HL-60 (cell line): ENCODE measurements around the gene STAB2.

Source experiments
- GABPA ChIP-seq: IDR thresholded peaks from 2 replicates; pipeline ENCODE4 v1.6.1; 2012; ENCODE audit warnings: low read depth
- POLR2AphosphoS5 ChIP-seq: IDR thresholded peaks from 2 replicates; pipeline ENCODE4 v1.6.1; 2012; ENCODE audit warnings: low read depth
- SPI1 ChIP-seq: IDR thresholded peaks from 2 replicates; pipeline ENCODE4 v1.6.1; 2012; ENCODE audit warnings: low read depth, mild to moderate bottlenecking, borderline replicate concordance
- TF ChIP-seq, protein P1 (sequence below): IDR thresholded peaks from one replicate; pipeline ENCODE4 v1.5.1; 2011; ENCODE audit warnings: low read length, control low read depth, inconsistent platforms; ENCODE audit not compliant: insufficient read depth
- TF ChIP-seq, protein P2 (sequence below): IDR thresholded peaks from 2 replicates; pipeline ENCODE4 v1.6.1; 2012; ENCODE audit warnings: low read depth; ENCODE audit not compliant: insufficient replicate concordance

DNA sequence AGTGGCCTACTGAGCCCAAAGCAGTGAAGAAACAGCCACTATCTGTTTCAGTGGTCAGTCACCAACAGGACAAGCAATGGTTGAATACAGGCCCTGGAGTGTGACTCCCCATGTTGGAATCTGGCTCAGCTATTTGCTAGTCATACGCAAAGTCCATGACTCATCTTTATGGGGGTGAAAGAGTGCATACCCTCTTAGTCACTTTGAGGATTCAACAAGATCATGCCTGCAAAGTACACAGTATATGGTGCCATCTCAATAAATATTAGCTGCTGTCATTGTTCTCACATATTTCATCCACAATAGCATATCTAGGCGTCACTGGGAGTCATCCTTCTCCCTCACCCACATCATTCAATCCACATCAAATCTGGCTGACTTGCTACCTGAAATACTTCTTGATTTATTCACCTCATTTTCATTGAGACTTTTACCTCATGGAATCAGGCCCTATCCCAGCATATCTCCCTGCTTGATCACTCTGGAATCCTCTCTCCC, 26.4 kb upstream of the STAB2 start:
- TF ChIP-seq POLR2AphosphoS5 (no peak), GABPA (no peak), SPI1 (no peak)
- TF ChIP-seq, protein P1, sequence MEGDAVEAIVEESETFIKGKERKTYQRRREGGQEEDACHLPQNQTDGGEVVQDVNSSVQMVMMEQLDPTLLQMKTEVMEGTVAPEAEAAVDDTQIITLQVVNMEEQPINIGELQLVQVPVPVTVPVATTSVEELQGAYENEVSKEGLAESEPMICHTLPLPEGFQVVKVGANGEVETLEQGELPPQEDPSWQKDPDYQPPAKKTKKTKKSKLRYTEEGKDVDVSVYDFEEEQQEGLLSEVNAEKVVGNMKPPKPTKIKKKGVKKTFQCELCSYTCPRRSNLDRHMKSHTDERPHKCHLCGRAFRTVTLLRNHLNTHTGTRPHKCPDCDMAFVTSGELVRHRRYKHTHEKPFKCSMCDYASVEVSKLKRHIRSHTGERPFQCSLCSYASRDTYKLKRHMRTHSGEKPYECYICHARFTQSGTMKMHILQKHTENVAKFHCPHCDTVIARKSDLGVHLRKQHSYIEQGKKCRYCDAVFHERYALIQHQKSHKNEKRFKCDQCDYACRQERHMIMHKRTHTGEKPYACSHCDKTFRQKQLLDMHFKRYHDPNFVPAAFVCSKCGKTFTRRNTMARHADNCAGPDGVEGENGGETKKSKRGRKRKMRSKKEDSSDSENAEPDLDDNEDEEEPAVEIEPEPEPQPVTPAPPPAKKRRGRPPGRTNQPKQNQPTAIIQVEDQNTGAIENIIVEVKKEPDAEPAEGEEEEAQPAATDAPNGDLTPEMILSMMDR, result no peak
- TF ChIP-seq, protein P2, sequence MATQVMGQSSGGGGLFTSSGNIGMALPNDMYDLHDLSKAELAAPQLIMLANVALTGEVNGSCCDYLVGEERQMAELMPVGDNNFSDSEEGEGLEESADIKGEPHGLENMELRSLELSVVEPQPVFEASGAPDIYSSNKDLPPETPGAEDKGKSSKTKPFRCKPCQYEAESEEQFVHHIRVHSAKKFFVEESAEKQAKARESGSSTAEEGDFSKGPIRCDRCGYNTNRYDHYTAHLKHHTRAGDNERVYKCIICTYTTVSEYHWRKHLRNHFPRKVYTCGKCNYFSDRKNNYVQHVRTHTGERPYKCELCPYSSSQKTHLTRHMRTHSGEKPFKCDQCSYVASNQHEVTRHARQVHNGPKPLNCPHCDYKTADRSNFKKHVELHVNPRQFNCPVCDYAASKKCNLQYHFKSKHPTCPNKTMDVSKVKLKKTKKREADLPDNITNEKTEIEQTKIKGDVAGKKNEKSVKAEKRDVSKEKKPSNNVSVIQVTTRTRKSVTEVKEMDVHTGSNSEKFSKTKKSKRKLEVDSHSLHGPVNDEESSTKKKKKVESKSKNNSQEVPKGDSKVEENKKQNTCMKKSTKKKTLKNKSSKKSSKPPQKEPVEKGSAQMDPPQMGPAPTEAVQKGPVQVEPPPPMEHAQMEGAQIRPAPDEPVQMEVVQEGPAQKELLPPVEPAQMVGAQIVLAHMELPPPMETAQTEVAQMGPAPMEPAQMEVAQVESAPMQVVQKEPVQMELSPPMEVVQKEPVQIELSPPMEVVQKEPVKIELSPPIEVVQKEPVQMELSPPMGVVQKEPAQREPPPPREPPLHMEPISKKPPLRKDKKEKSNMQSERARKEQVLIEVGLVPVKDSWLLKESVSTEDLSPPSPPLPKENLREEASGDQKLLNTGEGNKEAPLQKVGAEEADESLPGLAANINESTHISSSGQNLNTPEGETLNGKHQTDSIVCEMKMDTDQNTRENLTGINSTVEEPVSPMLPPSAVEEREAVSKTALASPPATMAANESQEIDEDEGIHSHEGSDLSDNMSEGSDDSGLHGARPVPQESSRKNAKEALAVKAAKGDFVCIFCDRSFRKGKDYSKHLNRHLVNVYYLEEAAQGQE, result no peak
